Neural crest cell (in vitro differentiated cells): ENCODE results near the gene B4GALT5. TPM values are rescaled to one million over a fixed set of nuclear protein-coding genes. Genes with fewer than 3 reads are reported as not detected.

Experiments used
- DNase-seq: peaks from one replicate; pipeline ENCODE4 v3.0.0; 2021; ENCODE audit warnings: low read depth, mixed read lengths, low spot score
- H3K27ac Mint-ChIP-seq: one replicate; pipeline ENCODE4 v1.8.0; 2021; ENCODE audit warnings: mild to moderate bottlenecking, mixed read lengths; ENCODE audit not compliant: unreplicated experiment
- H3K27me3 Mint-ChIP-seq: 2 replicates; pipeline ENCODE4 v1.8.0; 2021; ENCODE audit warnings: low read depth, mild to moderate bottlenecking, mixed read lengths
- H3K36me3 Mint-ChIP-seq: 2 replicates; pipeline ENCODE4 v1.8.0; 2021; ENCODE audit warnings: low read depth, mild to moderate bottlenecking, mixed read lengths
- H3K4me1 Mint-ChIP-seq: 2 replicates; pipeline ENCODE4 v1.8.0; 2021; ENCODE audit warnings: mixed read lengths
- H3K4me3 Mint-ChIP-seq: one replicate; pipeline ENCODE4 v1.8.0; 2021; ENCODE audit warnings: mild to moderate bottlenecking, mixed read lengths
- H3K9me3 Mint-ChIP-seq: 2 replicates; pipeline ENCODE4 v1.8.0; 2021; ENCODE audit warnings: mixed read lengths
- CTCF ChIP-seq: fragments of 200-600 bp; sonication (generic); conservative IDR thresholded peaks from 2 replicates; pipeline ENCODE4 v1.5.0; 2021; ENCODE audit warnings: antibody characterized with exemption, mild to moderate bottlenecking
- total RNA-seq: library from RNA; stranded (reverse); gene quantifications from 2 replicates; pipeline ENCODE4 v1.2.1, GENCODE V29; 2021

B4GALT5 gene
- total RNA-seq, 1 donor from 2014 or later = 49.0 TPM

GRCh38 chr20:49757597-49757996, 43.9 kb upstream of the B4GALT5 start:
- TF ChIP-seq CTCF = no peak
- no peak for DNase-seq
- no peak overlapping the region for H3K4me3 Mint-ChIP-seq
- no peaks in the 10 kb centered on the region for H3K27me3 Mint-ChIP-seq
- H3K36me3 Mint-ChIP-seq = no peaks in the 10 kb centered on the region
- H3K4me1 Mint-ChIP-seq = peaks cover 17% of the 10 kb centered on the region
- no peaks in the 10 kb centered on the region for H3K9me3 Mint-ChIP-seq
- H3K27ac Mint-ChIP-seq = no peak overlapping the region

- H3K27me3 Mint-ChIP-seq = no peaks in the 10 kb centered on the region
- H3K9me3 Mint-ChIP-seq = no peaks in the 10 kb centered on the region
- no peak overlapping the region for H3K4me3 Mint-ChIP-seq
- no peak overlapping the region for H3K27ac Mint-ChIP-seq
- TF ChIP-seq CTCF = no peak
- no peaks in the 10 kb centered on the region for H3K36me3 Mint-ChIP-seq
- no peak for DNase-seq
- H3K4me1 Mint-ChIP-seq = peaks cover 16% of the 10 kb centered on the region
These were observed 42.6 kb upstream of the B4GALT5 start for GRCh38 chr20:49756241-49756640.

GRCh38 chr20:49754596-49754995, 40.9 kb upstream of the B4GALT5 start:
- no peak for DNase-seq
- H3K36me3 Mint-ChIP-seq = no peaks in the 10 kb centered on the region

GRCh38 chr20:49753133-49753532, 39.5 kb upstream of the B4GALT5 start:
- no peak overlapping the region for H3K4me3 Mint-ChIP-seq
- H3K36me3 Mint-ChIP-seq = no peaks in the 10 kb centered on the region
- H3K27ac Mint-ChIP-seq = no peak overlapping the region
- no peaks in the 10 kb centered on the region for H3K9me3 Mint-ChIP-seq
- peaks cover 3% of the 10 kb centered on the region for H3K27me3 Mint-ChIP-seq
- DNase-seq = no peak
- peaks cover 4% of the 10 kb centered on the region for H3K4me1 Mint-ChIP-seq
- no peak for TF ChIP-seq CTCF

More at GRCh38 chr20:49754596-49754995, 40.9 kb upstream of the B4GALT5 start:
- Mint-ChIP-seq H3K27me3 (peaks cover 3% of the 10 kb centered on the region), H3K9me3 (no peaks in the 10 kb centered on the region), H3K4me1 (peaks cover 13% of the 10 kb centered on the region), H3K4me3 (no peak overlapping the region), H3K27ac (no peak overlapping the region)
- TF ChIP-seq CTCF = no peak

- Mint-ChIP-seq H3K36me3 (no peaks in the 10 kb centered on the region), H3K4me3 (no peak overlapping the region), H3K27me3 (peaks cover 3% of the 10 kb centered on the region), H3K27ac (no peak overlapping the region), H3K4me1 (peaks cover 5% of the 10 kb centered on the region), H3K9me3 (no peaks in the 10 kb centered on the region)
- no peak for DNase-seq
- TF ChIP-seq CTCF = no peak
These were observed 38.7 kb upstream of the B4GALT5 start for GRCh38 chr20:49752201-49752903.
